NCI-H526 (cell line): ENCODE results near the gene CD99.
"Not testable (repeated sequence)": the region's sequence is repeated elsewhere in the genome, so short reads cannot be mapped to it uniquely, and the experiment has no call there.

Source experiments
- DNase-seq, 2 experiments: peaks; one replicate each; lab custom pipeline; 2025; lab: John Stamatoyannopoulos, UW

Gene CD99

GRCh38 chrX:2690856-2691542 lies at the start of gene CD99:
TSS of gene CD99 (plus strand) at chrX:2691295. CDS start at chrX:2691361, 66 bp downstream.
- no peak for DNase-seq

- no peak for DNase-seq
These were observed 48.9 kb upstream of the CD99 start for GRCh38 chrX:2642146-2642545.

GRCh38 chrX:2642791-2643190 lies 48.3 kb upstream of the CD99 start:
- DNase-seq, result no peak

- DNase-seq, result no peak
These were observed 47.2 kb upstream of the CD99 start for GRCh38 chrX:2643880-2644279.

GRCh38 chrX:2645563-2645962 lies 45.5 kb upstream of the CD99 start:
- DNase-seq, result no peak

GRCh38 chrX:2647627-2648026 lies 43.5 kb upstream of the CD99 start:
- no peak for DNase-seq

- no peak for DNase-seq
These were observed 41.1 kb upstream of the CD99 start for GRCh38 chrX:2650037-2650436.

GRCh38 chrX:2650865-2651264 lies 40.2 kb upstream of the CD99 start:
- no peak for DNase-seq

GRCh38 chrX:2652106-2652505 lies 39.0 kb upstream of the CD99 start:
- no peak for DNase-seq

- DNase-seq, result no peak
These were observed 36.4 kb upstream of the CD99 start for GRCh38 chrX:2654436-2655340.

GRCh38 chrX:2656257-2656836 lies 34.7 kb upstream of the CD99 start:
- DNase-seq, result no peak

GRCh38 chrX:2657532-2658113 lies 33.5 kb upstream of the CD99 start:
- no peak for DNase-seq

- no peak for DNase-seq
These were observed 32.4 kb upstream of the CD99 start for GRCh38 chrX:2658585-2659292.

- DNase-seq, result no peak
These were observed 28.5 kb upstream of the CD99 start for GRCh38 chrX:2662586-2662985.

GRCh38 chrX:2664502-2664901 lies 26.6 kb upstream of the CD99 start:
- DNase-seq, result no peak

- no peak for DNase-seq
These were observed 25.4 kb upstream of the CD99 start for GRCh38 chrX:2665387-2666304.

GRCh38 chrX:2666491-2666890 lies 24.6 kb upstream of the CD99 start:
- no peak for DNase-seq

GRCh38 chrX:2670978-2671377 lies 20.1 kb upstream of the CD99 start:
- DNase-seq, result no peak

GRCh38 chrX:2672084-2672483 lies 19.0 kb upstream of the CD99 start:
- DNase-seq, result no peak

GRCh38 chrX:2673611-2674010 lies 17.5 kb upstream of the CD99 start:
- DNase-seq, result no peak

- not testable (repeated sequence) for DNase-seq
These were observed 15.4 kb upstream of the CD99 start for GRCh38 chrX:2675657-2676200.
